HK-2 (cell line): ENCODE measurements around the gene PLCH1.

Experiments used
- DNase-seq: peaks from one replicate; pipeline ENCODE4 v3.0.0-alpha.2; 2018; ENCODE audit not compliant: unreplicated experiment

Gene PLCH1

DNA sequence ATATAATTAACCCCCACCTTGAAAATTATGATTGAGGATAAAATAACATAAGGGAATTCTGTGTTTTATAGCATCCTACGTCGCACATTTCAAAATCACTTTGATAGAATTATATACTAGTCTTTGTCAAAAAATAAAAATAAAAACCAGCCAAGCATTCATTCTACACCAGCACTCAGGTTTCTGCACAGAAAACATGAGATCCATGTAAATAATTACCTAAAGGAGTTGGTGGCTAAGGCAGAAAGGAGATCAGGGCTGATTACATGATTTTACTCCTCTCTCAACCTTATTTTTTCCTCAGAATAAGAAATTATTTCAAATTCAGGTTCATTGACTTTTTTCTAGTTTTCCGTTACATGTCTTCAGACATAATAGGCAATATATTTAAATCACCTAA, 194.5 kb downstream of the PLCH1 start:
- DNase-seq = no peak

DNA sequence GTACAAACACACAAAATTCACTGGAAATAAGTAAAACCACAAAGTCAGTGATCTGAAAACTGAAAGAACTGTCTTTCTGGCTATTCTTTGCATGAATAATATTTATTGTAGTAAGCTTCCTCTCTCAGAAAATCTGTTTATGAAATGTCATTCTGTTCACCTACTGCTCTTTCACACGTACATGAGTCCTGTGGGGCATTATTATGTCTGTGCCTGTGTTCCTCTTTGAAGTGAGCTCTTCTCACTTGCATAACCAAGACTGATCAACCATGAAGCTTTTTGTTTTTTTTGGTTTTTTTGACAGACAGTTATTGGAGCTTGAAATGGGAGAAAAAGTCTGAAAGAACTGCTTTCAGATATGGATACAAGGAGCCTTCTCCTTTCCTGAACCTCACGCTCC, 195.8 kb downstream of the PLCH1 start:
- no peak for DNase-seq

GRCh38 chr3:155548195-155548594, 196.7 kb downstream of the PLCH1 start:
- no peak for DNase-seq

DNA sequence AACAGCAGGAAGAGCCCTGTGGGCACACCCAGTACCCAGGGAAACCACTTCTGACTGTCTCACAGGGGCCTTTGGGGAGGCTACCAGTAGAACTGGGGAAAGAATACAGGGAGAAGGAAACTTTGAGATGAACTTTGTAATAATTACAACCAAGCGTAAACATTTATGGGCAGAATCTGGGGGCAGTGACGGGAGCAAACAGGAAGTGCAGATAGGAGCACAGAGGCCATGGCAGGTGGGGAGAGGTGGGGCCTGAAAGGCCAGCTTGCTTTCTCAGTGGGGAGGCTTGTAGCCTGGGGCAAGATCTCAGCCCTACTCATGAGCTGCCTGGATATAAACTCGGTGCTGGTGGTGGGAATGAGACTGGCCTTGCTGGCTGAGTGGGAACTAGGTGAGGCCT, 209.8 kb downstream of the PLCH1 start:
- DNase-seq = no peak

GRCh38 chr3:155528579-155528978, 216.3 kb downstream of the PLCH1 start:
- DNase-seq = no peak

- no peak for DNase-seq
These were observed 219.5 kb downstream of the PLCH1 start for GRCh38 chr3:155525324-155525833.

DNA sequence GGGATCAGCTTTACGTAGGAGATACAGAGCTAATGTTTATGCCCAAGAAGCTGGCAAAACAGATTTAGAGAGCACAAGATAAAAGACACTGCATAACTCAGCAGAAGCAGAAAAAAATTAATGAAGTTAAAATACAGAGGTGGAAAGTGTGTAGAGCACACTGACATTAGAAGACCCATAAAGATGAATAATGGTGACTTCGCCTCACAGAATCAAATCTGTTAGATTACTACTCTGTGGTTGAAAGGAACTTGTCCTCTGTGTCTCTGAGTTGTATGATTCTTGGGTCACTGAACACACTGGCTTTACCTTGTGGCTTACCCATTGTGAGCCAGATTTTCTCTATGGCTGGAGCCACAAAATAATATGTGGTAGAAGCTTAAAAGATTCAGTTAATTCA, 224.4 kb downstream of the PLCH1 start:
- DNase-seq = no peak

- DNase-seq = no peak
These were observed 225.8 kb downstream of the PLCH1 start for GRCh38 chr3:155519078-155519477.

- no peak for DNase-seq
These were observed 227.0 kb downstream of the PLCH1 start for GRCh38 chr3:155517903-155518302.

- DNase-seq = no peak
These were observed 228.4 kb downstream of the PLCH1 start for GRCh38 chr3:155516439-155516838.

DNA sequence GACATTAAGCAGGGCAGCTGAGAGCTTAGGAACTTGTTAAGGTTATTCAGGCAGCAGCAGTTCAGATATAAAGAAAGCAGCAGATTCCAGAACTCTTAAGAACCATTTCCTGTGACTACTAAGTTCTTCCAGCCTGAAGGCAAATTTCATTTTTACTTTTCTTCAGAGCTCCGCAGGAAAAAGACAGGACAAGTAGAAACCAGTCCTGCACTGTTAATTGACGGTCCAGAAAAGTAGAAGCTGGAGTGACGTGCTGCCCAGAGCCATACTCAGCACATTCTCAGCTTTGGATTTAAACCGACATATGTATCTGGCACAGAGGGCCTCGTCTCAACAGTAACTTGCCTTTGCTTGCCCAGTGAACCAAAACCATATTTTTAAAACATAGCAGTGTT, 232.0 kb downstream of the PLCH1 start:
- no peak for DNase-seq

DNA sequence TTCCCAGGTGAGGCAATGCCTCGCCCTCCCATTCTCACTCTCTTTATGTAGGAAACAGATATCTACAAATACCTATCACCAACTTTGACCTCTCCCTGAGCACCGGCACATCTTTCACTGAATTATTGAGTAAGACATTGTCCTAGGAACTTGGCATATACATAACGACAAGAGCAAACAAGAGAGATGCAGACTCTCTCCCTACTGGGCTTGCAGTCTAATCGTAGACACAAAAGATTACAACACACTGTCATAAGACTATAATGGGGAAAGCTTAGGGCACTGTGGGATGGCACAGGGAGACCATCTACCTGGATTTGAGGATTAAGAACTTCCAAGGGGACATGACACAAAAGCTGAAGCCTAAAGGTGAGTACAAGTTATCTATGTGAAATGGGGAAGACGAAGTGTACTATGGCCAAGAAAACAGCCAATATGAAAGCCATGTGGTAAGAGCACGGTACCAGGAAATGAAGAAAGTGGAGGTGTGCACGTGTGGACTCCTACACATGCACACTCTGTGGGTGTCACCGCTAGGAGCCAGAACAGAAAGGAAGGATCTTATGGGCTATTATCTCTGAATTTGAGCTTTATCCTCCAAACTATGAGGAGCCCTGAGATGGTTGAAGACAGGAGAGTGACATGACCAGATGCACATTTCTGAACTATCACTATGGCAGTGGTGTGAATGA, 232.6 kb downstream of the PLCH1 start:
- DNase-seq = no peak

DNA sequence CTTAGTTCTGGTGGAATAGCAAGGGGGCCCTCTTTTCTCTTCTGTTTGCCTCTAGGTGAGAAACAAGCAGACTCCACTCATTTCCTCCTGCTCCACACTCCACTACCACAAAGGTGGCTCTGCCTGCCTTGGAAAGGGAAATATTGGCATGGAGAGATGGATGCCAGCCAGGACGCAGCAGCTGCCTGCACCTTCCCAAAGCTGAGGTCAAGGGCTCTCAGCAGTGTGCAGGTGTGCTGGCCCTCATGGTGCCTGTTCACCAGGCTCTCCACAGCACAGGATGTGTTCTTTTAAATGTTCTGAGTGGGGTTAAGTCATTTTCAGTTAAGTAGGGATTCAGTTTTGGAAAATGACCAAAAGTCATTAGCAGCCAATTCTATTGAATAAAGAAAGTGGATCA, 240.2 kb downstream of the PLCH1 start:
- no peak for DNase-seq

DNA sequence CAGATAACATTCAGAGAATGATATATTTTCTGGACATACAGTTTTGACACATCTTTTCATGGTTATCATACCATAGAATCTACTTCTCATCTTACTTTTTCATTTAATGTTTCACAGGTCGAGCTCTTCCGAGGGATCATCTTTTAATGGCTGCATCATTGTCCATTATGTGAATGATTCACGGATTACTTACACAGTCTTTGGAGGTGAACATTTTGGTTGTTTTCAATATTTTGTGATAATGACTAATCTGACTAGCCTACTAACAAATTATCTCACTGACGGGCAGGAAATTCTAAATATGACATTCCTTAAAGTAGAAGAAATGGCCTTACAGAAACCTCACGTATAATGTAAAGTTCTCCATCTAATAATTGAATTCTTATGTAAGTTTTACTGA, 242.2 kb downstream of the PLCH1 start:
- no peak for DNase-seq

DNA sequence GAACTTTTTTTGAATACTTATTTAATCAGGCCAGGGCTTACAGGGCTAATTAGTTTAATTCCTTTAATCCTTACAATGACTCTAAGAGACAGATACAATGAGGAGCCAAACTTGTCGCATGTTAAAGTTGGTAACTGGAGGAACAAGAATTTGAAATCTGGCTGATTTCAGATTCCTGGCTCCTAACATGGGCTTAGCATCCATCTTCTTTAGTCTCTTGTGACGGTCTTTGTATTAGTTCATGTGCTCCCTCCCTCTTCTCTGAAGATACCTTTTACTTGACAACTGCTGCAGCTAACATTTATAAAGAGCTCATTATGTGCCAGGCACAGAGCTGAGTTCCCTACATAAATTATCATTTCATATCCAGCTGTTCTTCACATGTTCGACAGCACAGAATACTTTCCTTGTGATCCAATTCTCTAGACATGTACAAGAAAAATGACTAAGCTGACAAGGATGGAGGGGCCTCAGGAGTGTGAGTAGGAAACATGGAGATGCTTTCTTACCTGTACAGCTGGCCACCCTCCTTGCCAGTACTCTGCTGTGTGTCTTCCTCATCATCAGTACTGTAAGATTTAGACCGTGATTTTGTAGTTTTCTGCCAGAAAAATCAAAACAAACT, 244.6 kb downstream of the PLCH1 start:
- no peak for DNase-seq

DNA sequence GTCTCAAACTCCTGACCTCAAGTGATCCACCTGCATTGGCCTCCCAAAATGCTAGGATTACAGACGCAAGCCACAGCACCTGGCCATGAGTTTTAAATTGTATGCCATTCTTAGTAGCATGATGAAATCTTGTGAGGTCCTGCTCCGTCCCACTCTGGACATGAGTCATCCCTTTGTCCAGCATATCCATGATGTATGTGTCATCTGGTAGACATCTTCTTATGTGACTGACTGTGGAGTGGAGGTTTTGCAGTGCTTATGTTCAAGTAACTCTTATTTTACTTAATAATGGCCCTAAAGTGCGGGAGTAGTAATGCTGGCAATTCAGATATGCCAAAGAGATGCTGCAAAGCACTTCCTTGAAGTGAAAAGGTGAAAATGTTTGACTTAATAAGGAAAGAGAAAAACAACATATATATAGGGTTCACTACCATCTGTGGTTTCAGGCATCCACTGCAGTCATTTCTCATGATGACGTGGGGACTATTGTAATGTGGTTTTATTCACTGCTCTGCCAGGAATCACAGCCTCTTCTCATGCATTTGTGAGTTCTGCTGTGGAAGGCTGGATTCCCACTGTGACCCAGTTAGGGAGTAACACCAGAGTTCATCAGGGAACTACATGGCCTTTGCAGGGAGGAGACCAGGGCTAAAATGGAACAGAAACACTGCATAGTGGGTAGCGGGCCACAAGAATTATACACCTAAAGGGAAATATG, 246.8 kb downstream of the PLCH1 start:
- peak; percentile 30 for DNase-seq

DNA sequence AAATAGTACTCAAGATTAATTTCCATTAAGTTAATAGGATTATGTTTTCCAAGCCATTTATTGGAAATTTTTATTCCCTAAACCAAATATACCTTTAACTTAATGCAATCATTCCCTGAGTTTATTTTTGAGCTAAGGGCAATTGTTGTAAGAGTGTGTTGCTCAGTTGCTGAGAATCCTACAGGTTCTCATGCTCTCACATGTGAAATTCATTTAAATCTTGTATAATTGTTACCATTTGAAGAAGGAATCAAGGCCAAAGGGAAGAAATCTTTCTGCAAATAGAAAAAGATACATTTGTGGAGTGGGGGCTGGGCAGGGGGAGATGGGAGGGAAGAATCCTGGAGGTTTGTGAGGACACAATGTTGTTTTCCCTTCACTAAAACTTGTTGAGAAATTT, 248.7 kb downstream of the PLCH1 start:
- DNase-seq = no peak

- DNase-seq = no peak
These were observed 249.5 kb downstream of the PLCH1 start for GRCh38 chr3:155495387-155495786.

GRCh38 chr3:155494332-155494731, 250.5 kb downstream of the PLCH1 start:
- DNase-seq = no peak

GRCh38 chr3:155492841-155493240, 252.0 kb downstream of the PLCH1 start:
- no peak for DNase-seq

DNA sequence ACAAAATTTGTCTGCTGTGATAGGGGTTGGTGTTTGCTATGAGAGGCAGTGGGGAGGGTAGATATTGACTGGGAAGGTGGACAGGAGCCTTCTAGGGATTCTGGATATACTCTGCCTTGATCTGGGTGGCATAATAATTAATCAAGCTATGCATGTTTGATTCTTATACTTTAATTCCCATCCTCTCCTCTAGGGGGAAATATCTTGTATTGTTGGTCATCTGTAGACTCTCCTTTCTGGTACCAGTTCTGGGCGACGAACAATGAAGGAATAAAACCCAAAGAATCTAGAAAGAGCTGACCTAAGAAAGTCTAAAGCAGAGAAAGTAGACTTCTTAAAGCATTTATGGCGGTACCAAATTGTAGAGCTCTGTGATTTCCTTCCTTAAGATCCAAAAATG, 253.2 kb downstream of the PLCH1 start:
- DNase-seq = no peak

DNA sequence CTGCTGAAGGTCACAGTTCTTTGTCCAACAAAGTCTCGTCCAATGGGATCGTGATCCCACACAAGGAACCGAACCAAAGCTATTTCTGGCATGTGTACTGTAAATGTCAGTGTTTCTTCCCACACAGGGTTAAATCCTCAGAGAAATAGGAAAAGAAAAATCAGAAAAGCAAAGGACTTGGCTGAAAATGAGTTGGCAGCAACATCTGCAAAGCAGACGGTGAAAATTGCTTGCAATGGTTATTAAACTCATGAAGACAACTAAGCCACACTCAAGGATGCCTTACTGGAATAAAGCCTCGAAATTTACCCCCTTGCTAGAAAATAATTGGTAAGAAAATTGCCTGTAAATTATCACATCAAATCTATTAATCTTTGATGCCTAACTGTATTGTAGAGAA, 256.2 kb downstream of the PLCH1 start:
- no peak for DNase-seq

DNA sequence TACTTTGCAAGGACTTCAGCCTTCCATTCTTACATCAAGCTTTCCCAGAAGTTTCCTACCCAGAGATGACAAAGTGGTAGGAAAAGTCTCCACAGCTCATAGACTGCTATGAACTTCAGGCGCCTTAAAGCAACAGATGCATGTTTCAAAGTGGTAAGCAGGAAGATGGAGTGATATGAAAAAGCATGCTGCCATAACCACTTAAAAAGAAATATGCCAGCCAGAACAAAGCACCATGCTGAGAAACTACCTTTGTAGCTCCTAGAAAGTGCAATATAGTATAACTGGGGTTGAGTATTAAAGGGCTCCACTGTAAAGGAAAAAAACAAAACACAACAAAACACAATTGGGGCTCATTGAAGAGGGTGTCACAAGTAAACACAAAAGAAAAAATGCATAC, 259.0 kb downstream of the PLCH1 start:
- no peak for DNase-seq
